Stimulated activated memory B cell treated with anti-CD40 and anti-IgM and Interleukin-4, amounts not matched to agents 10 μg/mL and 1 μg/mL and 100 μg/mL, for 72 hours (primary cell): Measurements from ENCODE around the gene CYBA.

Experiments
- ATAC-seq: fragments of 150-1000 bp; cut with Tn5 transposase; 2 replicates; pipeline ENCODE4 v1.10.0; 2021
- H3K27ac Mint-ChIP-seq: one replicate; pipeline ENCODE4 v1.8.0; 2022; ENCODE audit warnings: mild to moderate bottlenecking, mixed read lengths
- H3K27me3 Mint-ChIP-seq: one replicate; pipeline ENCODE4 v1.8.0; 2022; ENCODE audit warnings: mixed read lengths
- H3K36me3 Mint-ChIP-seq: one replicate; pipeline ENCODE4 v1.8.0; 2022; ENCODE audit warnings: mixed read lengths
- H3K4me1 Mint-ChIP-seq: one replicate; pipeline ENCODE4 v1.8.0; 2022; ENCODE audit warnings: mixed read lengths
- H3K4me3 Mint-ChIP-seq: one replicate; pipeline ENCODE4 v1.8.0; 2022; ENCODE audit warnings: mild to moderate bottlenecking, moderate library complexity, mixed read lengths
- H3K9me3 Mint-ChIP-seq: one replicate; pipeline ENCODE4 v1.8.0; 2022; ENCODE audit warnings: mixed read lengths

Gene CYBA

DNA sequence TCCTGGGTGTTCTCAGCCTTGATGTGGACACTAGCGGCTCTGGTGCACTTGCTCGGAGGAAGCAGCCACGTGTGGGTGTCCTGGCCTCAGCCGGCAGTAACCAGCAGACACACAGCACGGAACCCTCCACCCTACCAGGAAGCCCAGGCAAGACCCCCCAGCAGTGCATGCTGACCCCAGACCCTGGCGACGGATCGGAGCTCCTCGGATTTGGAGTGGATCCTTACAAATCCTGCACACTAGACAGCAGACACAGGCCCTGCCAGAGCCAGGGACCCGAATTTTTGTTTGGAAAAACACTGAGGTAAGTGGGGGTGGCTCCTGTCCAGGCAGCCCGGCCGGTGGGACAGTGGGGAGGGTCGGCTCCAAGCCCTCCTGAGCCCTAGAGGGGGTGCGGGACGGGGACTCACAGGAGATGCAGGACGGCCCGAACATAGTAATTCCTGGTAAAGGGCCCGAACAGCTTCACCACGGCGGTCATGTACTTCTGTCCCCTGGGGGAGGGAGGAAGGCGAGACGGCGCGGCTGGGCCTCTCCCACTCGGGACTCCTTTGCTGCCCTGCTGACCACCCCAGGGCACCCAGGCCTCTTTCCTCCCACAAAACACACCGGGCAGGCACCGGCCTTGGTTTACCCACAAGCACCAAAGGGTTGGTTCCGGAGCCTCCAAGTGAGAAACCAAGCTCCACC is 4.4 kb downstream of the CYBA start:
- peaks cover 42% of the 10 kb centered on the region for H3K36me3 Mint-ChIP-seq
- no peak for ATAC-seq
- no peaks in the 10 kb centered on the region for H3K27me3 Mint-ChIP-seq
- H3K4me1 Mint-ChIP-seq: peaks cover 71% of the 10 kb centered on the region
- no peak overlapping the region for H3K27ac Mint-ChIP-seq
- no peaks in the 10 kb centered on the region for H3K9me3 Mint-ChIP-seq
- no peak overlapping the region for H3K4me3 Mint-ChIP-seq

DNA sequence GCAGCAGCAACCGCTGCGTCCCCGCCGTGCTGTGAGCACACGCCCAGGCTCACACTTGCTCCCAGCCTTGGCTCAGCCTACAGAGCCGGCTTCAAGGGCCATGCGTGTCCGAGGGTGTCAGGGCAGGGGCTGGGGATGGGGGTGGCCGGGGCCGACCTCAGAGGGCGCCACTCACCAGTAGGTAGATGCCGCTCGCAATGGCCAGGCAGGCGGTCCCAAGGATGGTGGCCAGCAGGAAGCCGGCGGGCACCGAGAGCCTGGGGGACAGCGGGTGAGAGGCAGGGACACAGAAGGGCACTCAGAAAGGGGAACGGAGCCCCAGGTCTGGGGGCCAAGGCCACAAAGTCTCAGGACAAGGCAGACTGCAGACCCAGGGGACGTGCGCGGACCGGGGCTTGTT is 4.9 kb downstream of the CYBA start:
- H3K27me3 Mint-ChIP-seq: no peaks in the 10 kb centered on the region
- H3K4me3 Mint-ChIP-seq: no peak overlapping the region
- no peak for ATAC-seq
- H3K27ac Mint-ChIP-seq: no peak overlapping the region
- peaks cover 72% of the 10 kb centered on the region for H3K4me1 Mint-ChIP-seq
- peaks cover 42% of the 10 kb centered on the region for H3K36me3 Mint-ChIP-seq
- H3K9me3 Mint-ChIP-seq: no peaks in the 10 kb centered on the region

GRCh38 chr16:88645455-88645854 is 5.4 kb downstream of the CYBA start:
- Mint-ChIP-seq H3K36me3 (peaks cover 42% of the 10 kb centered on the region), H3K27ac (no peak overlapping the region), H3K9me3 (no peaks in the 10 kb centered on the region), H3K27me3 (peaks cover 2% of the 10 kb centered on the region), H3K4me1 (peaks cover 77% of the 10 kb centered on the region), H3K4me3 (no peak overlapping the region)
- ATAC-seq: no peak

- Mint-ChIP-seq H3K4me1 (peaks cover 85% of the 10 kb centered on the region), H3K9me3 (no peaks in the 10 kb centered on the region), H3K27me3 (peaks cover 9% of the 10 kb centered on the region), H3K4me3 (no peak overlapping the region), H3K27ac (no peak overlapping the region), H3K36me3 (peaks cover 36% of the 10 kb centered on the region)
- no peak for ATAC-seq
Measured at GRCh38 chr16:88643644-88643932, 7.3 kb downstream of the CYBA start.

GRCh38 chr16:88642881-88643643 is 7.8 kb downstream of the CYBA start:
- Mint-ChIP-seq H3K27ac (peak overlapping the region; percentile 59), H3K36me3 (peaks cover 36% of the 10 kb centered on the region), H3K9me3 (no peaks in the 10 kb centered on the region), H3K4me3 (no peak overlapping the region), H3K27me3 (peaks cover 9% of the 10 kb centered on the region), H3K4me1 (peaks cover 85% of the 10 kb centered on the region)
- ATAC-seq: no peak

DNA sequence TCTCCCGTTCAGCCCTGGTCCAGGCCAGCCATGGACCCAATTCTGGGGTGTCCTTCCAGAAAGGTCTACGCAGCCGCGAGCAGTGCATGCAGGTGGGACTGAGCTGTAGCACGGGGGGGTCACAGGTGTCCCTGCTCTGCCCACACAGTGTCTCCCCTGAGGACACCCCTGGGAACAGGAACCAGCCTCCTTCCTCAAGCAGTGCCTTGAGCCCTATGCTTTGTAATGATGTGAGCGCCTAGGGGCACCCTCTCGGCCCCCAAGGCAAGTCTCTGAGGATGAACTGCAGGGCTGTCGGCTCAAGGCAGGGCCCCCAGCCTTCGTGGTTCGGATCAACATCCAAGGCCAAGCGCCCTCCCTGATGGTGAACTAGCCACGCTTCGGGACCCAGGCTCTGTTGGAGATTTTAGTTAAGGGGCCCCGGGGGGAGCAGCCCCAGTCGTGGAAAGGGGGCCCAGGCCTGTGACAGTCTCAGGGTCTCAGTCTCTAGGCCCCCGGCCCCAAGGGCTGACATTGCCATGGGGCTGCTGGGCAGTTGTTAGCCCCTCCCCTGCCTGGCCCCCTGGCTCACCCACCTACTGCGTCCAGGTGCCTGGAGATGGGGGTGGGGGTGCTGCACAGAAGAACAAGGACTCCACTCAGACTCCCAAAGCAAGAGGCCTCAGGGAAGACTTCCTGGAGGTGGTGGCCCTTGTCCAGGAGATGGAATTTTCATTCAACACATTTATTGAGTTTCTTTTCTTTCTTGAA is 10.2 kb downstream of the CYBA start:
- ATAC-seq: peak; percentile 14
- Mint-ChIP-seq H3K27ac (peak overlapping the region; percentile 47), H3K4me3 (peak overlapping the region; percentile 55), H3K36me3 (peaks cover 36% of the 10 kb centered on the region), H3K4me1 (peaks cover 83% of the 10 kb centered on the region), H3K27me3 (peaks cover 9% of the 10 kb centered on the region), H3K9me3 (peaks cover 3% of the 10 kb centered on the region)

GRCh38 chr16:88640039-88640495 is 10.8 kb downstream of the CYBA start:
- ATAC-seq: peak; percentile 2
- H3K4me3 Mint-ChIP-seq: peak overlapping the region; percentile 55
- peaks cover 83% of the 10 kb centered on the region for H3K4me1 Mint-ChIP-seq
- peaks cover 3% of the 10 kb centered on the region for H3K9me3 Mint-ChIP-seq
- H3K27me3 Mint-ChIP-seq: peaks cover 9% of the 10 kb centered on the region
- peaks cover 31% of the 10 kb centered on the region for H3K36me3 Mint-ChIP-seq
- peak overlapping the region; percentile 47 for H3K27ac Mint-ChIP-seq

GRCh38 chr16:88639231-88640038 is 11.4 kb downstream of the CYBA start:
- Mint-ChIP-seq H3K4me3 (peak overlapping the region; percentile 55), H3K9me3 (peaks cover 3% of the 10 kb centered on the region)

DNA sequence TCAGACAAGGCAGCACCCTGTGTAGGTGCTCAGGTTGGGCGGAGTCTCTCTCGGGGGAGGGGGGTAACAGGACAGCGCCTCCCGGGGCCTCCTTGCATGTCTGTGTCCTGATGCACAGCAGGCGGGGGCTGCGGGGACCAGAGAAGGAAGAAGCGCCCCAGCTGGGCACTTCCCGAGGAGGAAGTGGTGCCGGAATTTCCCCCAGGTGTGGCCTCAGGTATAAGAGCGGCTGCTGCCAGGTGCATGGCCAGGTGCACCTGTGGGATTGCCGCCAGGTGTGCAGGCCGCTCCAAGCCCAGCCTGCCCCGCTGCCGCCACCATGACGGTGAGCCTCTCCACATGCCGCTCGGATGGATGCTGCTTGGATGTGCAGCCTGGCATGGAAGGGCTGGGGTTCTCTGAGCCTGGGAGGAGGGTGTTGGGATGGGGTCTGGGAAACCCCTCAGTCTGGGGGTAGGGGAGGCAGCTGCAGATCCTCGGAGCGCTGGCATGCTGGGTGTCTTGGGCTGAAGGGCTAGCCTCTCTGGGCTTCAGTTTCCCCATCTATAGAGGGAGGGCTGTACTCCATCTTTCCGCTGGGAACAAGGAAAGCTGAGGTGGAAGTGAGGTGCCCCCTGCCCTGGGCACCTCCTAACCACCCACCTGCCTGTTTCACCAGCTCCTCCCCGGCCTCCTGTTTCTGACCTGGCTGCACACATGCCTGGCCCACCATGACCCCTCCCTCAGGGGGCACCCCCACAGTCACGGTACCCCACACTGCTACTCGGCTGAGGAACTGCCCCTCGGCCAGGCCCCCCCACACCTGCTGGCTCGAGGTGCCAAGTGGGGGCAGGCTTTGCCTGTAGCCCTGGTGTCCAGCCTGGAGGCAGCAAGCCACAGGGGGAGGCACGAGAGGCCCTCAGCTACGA is 12.3 kb downstream of the CYBA start, which contains the start of gene IL17C:
IL17C (plus strand) TSS at position 250 of the 908 bp plus-strand sequence; CDS start at position 320, 70 bp downstream.
- Mint-ChIP-seq H3K9me3 (peaks cover 3% of the 10 kb centered on the region), H3K36me3 (peaks cover 16% of the 10 kb centered on the region), H3K4me1 (peaks cover 89% of the 10 kb centered on the region), H3K27me3 (peaks cover 9% of the 10 kb centered on the region), H3K27ac (peak within 1 kb of the TSS; percentile 16), H3K4me3 (peak within 1 kb of the TSS; percentile 40)
- ATAC-seq: no peak

More at GRCh38 chr16:88639231-88640038, 11.4 kb downstream of the CYBA start:
- H3K27me3 Mint-ChIP-seq: peaks cover 9% of the 10 kb centered on the region
- peak; percentile 39 for ATAC-seq
- H3K4me1 Mint-ChIP-seq: peaks cover 83% of the 10 kb centered on the region
- H3K36me3 Mint-ChIP-seq: peaks cover 24% of the 10 kb centered on the region
- peak overlapping the region; percentile 47 for H3K27ac Mint-ChIP-seq

DNA sequence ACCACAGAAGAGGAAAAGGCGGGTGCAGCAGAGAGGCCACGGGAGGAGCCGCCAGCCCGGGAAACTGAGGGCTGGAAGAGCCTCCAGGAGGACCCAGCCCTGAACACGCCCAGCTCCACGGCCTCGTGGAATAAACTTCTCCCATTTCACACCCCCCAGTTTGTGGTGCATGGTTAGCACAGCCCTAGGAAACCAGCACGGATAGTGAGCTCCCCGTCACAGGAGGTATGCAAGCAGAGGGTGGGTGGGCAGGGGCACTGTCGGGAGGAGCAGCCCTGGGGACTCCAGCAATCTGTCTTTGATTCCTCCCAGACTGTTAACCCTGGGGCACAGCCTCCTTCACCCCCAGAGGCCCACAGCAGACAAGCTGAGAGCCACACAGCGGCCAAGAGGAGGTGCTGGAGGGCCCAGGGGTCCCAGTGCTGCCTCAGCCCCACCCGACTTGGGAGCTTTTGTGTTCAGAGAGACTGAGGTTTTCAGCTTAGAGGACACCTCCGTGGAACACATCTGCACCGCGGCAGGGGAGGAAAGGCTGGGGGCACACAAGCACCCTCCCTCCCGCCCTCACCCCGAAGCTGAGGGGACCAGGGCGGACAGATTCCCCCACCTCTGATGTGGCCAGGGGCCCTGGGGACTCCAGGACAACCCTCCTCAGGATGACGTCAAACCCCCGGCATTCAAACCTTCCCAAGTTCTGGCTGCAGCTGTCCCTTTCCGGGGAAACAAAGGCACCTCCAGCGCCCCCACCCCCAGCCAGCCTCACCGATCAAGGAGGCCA is 14.2 kb downstream of the CYBA start:
- Mint-ChIP-seq H3K4me1 (peaks cover 89% of the 10 kb centered on the region), H3K27ac (no peak overlapping the region), H3K9me3 (peaks cover 3% of the 10 kb centered on the region), H3K36me3 (peaks cover 15% of the 10 kb centered on the region), H3K27me3 (peaks cover 9% of the 10 kb centered on the region), H3K4me3 (no peak overlapping the region)
- ATAC-seq: no peak

DNA sequence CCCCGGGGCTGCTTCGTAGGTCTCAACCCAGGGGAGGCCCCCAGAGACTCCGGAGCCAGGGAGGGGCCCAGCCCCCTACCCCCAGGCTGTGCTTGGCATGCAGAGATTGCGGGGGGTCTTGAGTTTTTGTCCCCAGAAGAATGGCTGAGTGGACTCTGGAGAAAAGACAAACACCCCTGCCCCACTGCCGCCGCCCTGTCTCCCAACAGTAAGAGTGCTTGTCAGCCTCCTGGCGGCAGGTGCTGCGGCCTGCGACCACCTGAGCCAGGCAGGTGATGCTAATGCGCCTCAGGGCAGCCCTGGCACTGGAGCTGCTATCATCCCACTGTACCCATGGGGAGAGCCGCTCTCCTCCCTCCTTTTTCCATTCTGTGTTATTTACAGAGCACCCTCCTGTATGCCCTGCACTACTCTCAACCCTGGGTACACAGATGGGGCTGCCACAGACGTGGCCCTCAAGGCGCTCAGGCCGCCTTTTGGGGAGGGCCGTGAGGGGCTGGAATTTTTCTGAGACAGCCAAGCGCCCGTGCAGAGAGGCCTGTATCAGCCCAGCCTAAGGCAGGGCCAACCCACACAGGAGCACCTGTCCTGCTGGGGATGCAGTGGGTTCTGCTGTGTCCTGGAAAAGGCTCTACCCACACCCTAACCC is 15.1 kb downstream of the CYBA start:
- H3K9me3 Mint-ChIP-seq: peaks cover 3% of the 10 kb centered on the region
- peaks cover 9% of the 10 kb centered on the region for H3K27me3 Mint-ChIP-seq
- peaks cover 80% of the 10 kb centered on the region for H3K4me1 Mint-ChIP-seq
- H3K27ac Mint-ChIP-seq: peak overlapping the region; percentile 84
- ATAC-seq: no peak
- H3K36me3 Mint-ChIP-seq: peaks cover 22% of the 10 kb centered on the region
- peak overlapping the region; percentile 63 for H3K4me3 Mint-ChIP-seq

- Mint-ChIP-seq H3K27me3 (peaks cover 4% of the 10 kb centered on the region), H3K9me3 (peaks cover 3% of the 10 kb centered on the region), H3K4me1 (peaks cover 74% of the 10 kb centered on the region), H3K36me3 (peaks cover 25% of the 10 kb centered on the region), H3K27ac (peak overlapping the region; percentile 84), H3K4me3 (peak overlapping the region; percentile 84)
- no peak for ATAC-seq
Measured at GRCh38 chr16:88634994-88635670, 15.7 kb downstream of the CYBA start.
